NCI-H146 (cell line): ENCODE data around the gene SMIM41.

Experiments
- DNase-seq: peaks from one replicate; lab custom pipeline; 2025; lab: John Stamatoyannopoulos, UW

SMIM41 gene

GRCh38 chr12:52079576-52080402 is at the start of gene SMIM41:
Gene SMIM41 (plus strand): TSS chr12:52079704. CDS start chr12:52079780, 76 bp downstream.
- DNase-seq = no peak

- no peak for DNase-seq
These were observed 47.1 kb upstream of the SMIM41 start for GRCh38 chr12:52032446-52032803.

GRCh38 chr12:52032804-52033445 is 46.6 kb upstream of the SMIM41 start:
- DNase-seq = peak; percentile 98

DNA sequence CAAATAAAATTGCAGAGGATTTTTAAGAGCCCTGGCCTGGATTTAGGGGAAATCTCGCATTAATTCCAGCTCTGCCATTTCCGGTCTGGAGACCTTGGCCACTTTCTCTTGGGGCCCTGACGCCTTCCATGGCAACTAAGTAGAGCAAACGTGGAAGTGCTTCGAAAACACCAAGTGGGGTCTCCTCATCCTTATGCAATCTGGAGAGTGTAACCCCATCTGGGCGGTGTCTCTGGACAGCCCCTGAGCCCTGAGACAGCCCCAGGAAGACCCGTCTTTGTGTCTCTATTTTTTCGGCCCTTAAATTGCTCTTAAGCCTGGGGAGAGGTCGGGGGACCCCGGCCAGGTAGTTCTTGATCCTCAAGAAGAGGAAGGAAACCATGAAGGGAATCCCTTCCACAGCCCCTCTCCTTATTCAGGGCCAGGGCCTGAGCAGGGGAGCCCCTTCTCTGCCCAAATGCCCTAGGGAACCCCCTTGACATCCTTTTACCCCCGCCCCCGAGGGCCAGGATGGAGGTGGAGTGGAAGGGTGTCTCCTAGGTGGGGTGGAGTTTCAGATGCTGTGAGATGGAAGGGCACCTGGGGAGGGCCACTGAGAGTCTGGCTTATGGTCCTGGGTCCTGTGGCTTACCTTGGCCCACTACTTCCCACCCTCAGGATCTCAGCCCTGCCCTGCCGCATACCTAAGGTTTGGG is 45.9 kb upstream of the SMIM41 start:
- no peak for DNase-seq

GRCh38 chr12:52035190-52035589 is 44.3 kb upstream of the SMIM41 start:
- DNase-seq = no peak

GRCh38 chr12:52035926-52036325 is 43.6 kb upstream of the SMIM41 start:
- no peak for DNase-seq

- peak; percentile 76 for DNase-seq
These were observed 42.8 kb upstream of the SMIM41 start for GRCh38 chr12:52036587-52037171.

DNA sequence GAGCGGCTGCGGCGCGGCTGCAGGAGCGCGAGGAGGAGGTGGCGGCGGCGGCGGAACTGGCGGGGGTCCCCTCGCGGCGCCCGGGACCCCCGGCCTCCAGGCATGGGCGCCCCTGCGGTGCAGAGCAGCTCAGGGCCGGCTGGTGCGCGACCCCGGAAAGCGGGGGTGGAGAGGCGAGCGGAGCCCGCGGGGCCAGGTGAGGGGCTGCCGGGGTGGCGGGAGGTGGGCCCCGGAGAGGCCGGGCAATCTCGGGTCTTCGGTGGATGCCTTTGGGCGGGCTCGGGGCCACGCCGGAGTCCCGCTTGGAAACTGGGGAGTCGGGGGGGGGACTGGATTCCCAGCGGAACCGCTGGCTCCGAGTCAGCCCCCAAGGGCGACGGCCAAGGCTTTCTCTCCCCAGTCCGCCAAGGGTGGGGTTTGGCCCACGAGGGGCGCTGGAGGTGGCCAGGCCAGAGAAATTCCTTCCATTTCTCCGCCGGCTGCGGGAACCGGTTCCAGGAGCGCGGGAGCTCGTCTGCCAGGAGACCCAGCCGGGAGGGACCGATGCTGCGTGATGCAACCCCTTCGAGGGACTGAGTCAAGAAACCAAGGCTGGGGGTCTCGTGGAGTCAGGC is 42.1 kb upstream of the SMIM41 start:
- DNase-seq = peak; percentile 56

DNA sequence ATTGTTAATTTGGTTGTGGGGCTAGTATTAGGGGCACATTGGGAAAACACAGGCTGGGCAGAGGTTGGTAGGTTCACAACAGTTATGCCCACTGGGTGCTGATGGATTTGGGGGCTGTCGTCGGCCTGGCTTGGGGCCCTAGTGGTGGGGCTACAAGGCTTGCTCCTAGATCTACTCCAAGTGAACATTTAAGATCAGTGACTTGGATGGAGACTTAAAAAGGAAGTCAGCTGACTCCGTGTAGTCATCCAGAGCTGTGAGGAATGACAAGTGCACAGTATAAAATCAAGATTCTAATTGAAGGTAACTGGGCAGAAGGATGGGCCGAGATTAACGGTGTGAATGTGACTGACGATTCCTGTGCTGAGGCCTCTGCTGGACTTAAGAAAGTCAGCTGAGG is 41.1 kb upstream of the SMIM41 start:
- no peak for DNase-seq

DNA sequence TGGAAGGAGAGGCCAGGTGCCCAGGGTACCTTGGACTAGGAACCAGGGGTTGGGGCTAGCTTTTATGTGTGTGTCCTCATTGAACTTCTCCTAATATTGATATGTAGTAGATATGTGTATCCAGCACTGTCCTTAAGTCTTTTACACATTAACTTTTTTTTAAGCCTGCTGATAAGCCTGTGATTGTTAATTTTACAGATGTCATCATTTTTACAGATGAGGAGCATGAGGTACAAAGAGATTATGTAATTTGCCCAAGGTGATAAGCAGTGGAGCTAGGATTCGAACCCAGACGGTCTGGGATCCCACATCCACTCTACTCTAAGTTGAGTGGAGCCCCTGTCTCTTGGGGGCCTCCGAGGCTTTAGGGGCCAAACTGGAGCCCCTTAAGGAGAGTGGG is 38.5 kb upstream of the SMIM41 start:
- no peak for DNase-seq

GRCh38 chr12:52041695-52042123 is 37.8 kb upstream of the SMIM41 start:
- DNase-seq = peak; percentile 25

GRCh38 chr12:52042706-52043385 is 36.7 kb upstream of the SMIM41 start:
- DNase-seq = peak; percentile 89

DNA sequence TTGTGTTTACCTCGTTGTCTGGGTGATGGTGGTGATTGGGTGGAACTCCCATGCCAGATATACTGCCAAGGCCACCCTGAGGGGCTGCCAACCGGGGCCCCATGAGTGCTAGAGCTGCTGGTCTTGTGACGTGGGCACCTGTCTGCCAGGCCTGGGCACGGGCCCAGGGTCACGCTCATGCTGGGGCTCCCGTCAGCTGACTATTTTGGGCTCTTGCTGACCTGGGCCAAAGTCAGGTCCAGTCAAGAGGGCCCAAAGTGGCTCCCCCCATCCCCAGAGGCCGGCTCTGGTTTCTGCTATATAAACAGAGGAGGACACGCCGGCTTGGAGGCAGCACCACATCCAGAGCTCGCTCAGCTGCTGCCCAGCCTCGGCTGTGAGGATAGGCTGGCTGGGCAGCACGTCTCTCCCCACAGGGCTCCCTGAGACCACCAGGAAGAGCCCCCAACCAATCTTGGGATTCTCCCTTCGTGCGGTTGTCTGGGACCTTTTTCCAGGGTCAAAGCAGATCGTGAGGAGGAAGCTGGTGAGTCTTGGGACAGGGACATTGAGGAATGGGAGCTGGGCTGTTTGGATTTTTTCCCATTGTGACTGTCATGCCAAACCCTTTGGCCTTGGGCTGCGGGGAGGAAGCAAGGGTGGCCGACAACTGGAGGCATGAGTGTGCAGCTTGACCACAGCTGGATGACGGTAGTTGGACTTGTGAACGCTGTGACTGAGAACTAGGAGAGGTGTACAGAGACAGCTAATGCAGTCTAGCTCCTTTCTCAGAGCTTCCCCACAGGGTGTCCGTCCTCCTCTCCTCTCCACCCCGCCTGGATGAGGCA is 35.9 kb upstream of the SMIM41 start:
- no peak for DNase-seq

DNA sequence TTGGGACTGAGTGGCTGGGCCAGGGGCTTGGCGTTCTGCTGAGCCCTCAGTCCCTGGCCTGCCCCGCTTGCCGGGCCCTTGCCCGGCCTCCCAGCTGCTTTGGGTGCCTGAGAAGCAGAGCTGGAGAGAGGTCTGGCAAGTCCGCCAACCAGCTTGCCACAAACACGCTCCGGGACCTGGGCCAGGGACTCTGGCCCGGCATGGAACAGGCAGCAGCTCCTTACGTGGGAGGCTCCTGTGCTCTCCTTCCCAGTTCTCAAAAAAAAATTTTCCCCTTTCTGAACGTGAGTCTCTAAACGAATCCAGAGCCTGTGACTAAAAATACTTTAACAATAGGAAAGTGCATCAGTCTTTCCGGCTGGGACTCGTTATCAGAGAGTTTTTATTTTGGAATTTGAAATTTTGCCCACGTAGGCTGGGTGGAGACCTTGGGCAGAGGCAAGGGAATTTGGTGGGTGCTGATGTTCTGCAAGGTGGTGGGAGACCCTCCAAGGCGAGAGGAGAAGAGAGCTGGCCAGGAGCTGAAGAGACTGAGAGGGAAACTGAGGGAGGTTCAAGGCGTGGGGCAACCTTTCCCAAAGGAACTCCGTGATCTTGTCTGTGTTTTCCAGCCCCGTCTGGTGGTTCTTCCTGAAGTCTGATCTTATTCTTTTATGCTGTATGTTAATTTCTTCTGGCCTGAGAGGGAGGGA is 35.1 kb upstream of the SMIM41 start:
- DNase-seq = no peak

GRCh38 chr12:52045794-52046199 is 33.7 kb upstream of the SMIM41 start:
- no peak for DNase-seq

DNA sequence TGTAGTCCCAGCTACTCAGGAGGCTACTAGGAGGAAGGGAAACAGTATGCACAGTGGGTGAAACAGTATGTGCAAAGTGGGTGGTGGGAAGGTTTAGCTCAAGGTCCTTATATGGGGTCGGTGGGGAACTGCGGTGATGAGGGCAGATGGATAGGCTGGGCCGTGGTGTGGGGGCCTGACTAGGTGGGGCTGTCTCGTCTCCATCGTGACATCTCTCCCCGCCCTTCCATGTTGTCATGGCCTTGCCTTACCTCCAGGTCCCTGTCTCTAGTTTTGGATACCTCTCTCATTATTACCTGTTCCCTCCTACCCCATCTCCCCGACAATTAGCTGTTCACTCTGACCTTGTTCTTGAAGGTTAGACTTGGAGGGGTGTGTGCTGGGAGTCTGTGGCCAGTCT is 32.6 kb upstream of the SMIM41 start:
- no peak for DNase-seq

GRCh38 chr12:52049286-52049685 is 30.2 kb upstream of the SMIM41 start:
- DNase-seq = no peak

DNA sequence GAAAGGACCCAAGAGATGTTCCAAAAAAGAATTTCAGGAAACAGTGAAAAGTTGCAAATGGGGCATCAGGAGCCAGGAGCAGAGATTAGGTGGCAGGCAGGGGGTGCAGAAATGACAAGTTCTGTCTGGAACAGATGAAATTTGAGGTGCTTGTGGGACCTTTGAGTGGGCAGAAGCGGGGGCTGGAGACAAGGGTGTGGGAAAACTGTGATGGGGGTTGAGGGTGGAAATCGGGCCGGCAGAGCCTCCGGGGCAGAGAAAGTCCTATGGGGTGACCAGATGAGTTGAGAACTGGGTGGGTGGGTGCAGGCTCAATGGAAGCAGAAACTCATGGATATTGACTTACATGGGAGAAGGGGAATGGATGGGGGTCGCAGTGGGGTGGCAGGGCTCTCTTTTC is 29.8 kb upstream of the SMIM41 start:
- no peak for DNase-seq

- peak; percentile 92 for DNase-seq
These were observed 29.3 kb upstream of the SMIM41 start for GRCh38 chr12:52050116-52050757.
